BJ (cell line): Measurements from ENCODE around the gene DPT. TPM values are rescaled to one million over a fixed set of nuclear protein-coding genes. Genes with fewer than 3 reads are reported as not detected.

Experiments used
- CTCF ChIA-PET: fragments of 350-600 bp; formaldehyde crosslinking; extraction: SDS; loops from one replicate; lab custom pipeline; 2021; ENCODE audit warnings: antibody characterized with exemption, inconsistent platforms; lab: Yijun Ruan, JAX
- POLR2A ChIA-PET: fragments of 300-600 bp; sonication (Branson Sonifier 250); formaldehyde crosslinking; extraction: SDS; loops from one replicate; lab custom pipeline; 2021; ENCODE audit warnings: antibody characterized with exemption; lab: Charles Lee
- DNase-seq: peaks from one replicate; pipeline ENCODE4 v3.0.0-alpha.2; 2011; ENCODE audit warnings: low read depth
- H3K27me3 ChIP-seq: 2 replicates; pipeline ENCODE4 v1.6.0; 2011; ENCODE audit warnings: low read length; ENCODE audit not compliant: control insufficient read depth, insufficient read depth
- H3K36me3 ChIP-seq: 2 replicates; pipeline ENCODE4 v1.5.1; 2011; ENCODE audit warnings: low read length; ENCODE audit not compliant: control insufficient read depth, insufficient read depth
- H3K4me3 ChIP-seq: 2 replicates; pipeline ENCODE4 v1.5.1; 2011; ENCODE audit warnings: low read depth, mild to moderate bottlenecking, control low read depth, low read length
- CTCF ChIP-seq: IDR thresholded peaks from 2 replicates; pipeline ENCODE4 v1.5.1; 2011; ENCODE audit warnings: low read depth, mild to moderate bottlenecking, control low read depth, inconsistent platforms, low read length, moderate library complexity; ENCODE audit not compliant: insufficient read depth
- polyA plus RNA-seq: library from polyadenylated mRNA; depleted of rRNA; stranded (reverse); fragments of >200 nt; gene quantifications from 2 replicates; pipeline ENCODE4 v1.2.3, GENCODE V29; 2011

Gene DPT
- polyA plus RNA-seq, 1 experiment: 0.13 TPM

DNA sequence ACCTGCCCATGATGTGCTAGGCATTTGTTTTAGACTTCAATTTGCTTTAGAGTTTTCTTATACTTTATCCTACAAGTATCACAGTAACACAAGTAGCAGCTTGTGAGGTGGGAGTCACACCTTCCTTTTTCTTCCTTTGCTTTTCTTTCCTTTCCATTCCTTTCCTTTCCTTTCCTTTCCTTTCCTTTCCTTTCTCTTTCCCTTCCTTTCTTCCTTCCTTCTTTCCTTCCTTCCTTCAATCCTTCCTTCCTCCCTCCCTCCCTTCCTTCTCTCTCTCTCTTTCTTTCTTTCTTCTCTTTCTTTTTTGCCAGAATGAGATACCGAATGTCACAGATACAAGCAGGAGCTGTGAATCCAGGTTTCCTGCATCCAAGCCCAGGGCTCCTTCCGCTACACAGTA, 3.9 kb downstream of the DPT start:
- ChIA-PET POLR2A (no interaction called here), CTCF (interaction anchor here (1.0 kb wide), 1 partner anchor 9 kb away, joined by 3 read pairs; no protein-coding TSS in a partner anchor)
- no peak for DNase-seq
- Histone ChIP-seq H3K27me3 (peaks cover 1% of the 10 kb centered on the region; the same call in 1 of the 2 replicates), H3K4me3 (no peak overlapping the region), H3K36me3 (no peaks in the 10 kb centered on the region)
- no peak for TF ChIP-seq CTCF

DNA sequence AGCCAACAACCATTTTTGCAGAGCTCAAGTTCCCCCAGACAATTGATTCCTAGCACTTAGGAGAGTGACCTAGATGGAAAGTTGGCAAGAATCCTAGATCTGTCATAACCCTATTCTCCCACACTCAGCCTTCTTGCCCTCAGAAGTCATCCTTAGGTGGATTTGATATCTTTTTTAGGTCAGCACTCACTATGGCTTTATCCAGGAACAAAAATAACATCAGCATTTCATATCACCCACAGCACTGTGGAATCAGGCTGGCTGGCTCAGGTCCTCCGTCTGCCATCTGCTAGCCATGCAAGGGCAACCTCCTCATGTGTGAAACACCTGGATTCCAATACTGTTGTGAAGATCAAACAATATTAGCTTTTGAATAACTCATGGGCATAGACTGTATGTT, 6.0 kb downstream of the DPT start:
- ChIA-PET CTCF (no interaction called here), POLR2A (no interaction called here)
- Histone ChIP-seq H3K4me3 (no peak overlapping the region), H3K27me3 (peaks cover 1% of the 10 kb centered on the region), H3K36me3 (no peaks in the 10 kb centered on the region)
- no peak for DNase-seq
- TF ChIP-seq CTCF: no peak

DNA sequence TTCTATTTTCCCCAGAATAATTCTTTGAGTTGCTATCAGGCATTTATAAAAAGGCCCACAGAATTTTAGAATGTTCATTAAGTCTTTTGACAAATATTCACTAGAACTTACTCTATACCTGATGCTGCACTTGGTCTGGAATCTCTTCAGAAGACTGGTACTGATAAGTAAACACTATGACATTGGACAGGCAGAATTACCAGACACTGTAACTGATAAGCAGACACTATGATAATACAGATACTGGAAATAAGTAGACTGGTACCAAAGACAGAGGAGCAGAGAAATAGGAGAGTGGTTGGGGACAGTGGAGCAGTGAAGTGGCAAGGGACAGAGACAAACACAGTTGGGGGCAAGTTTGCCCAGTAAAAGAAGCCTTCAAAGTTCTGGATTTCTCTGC, 8.2 kb downstream of the DPT start:
- no peak for TF ChIP-seq CTCF
- DNase-seq: no peak
- Histone ChIP-seq H3K36me3 (no peaks in the 10 kb centered on the region), H3K4me3 (no peak overlapping the region), H3K27me3 (peaks cover 1% of the 10 kb centered on the region)
- ChIA-PET POLR2A (no interaction called here), CTCF (no interaction called here)

- CTCF ChIA-PET: no interaction called here
- TF ChIP-seq CTCF: no peak
- Histone ChIP-seq H3K27me3 (peaks cover 3% of the 10 kb centered on the region), H3K36me3 (no peaks in the 10 kb centered on the region), H3K4me3 (no peak overlapping the region)
- POLR2A ChIA-PET: no interaction called here
- no peak for DNase-seq
Measured at GRCh38 chr1:168719306-168720111, 9.5 kb downstream of the DPT start.

- H3K4me3 ChIP-seq: no peak overlapping the region
- CTCF ChIA-PET: interaction anchor here (0.8 kb wide), 1 partner anchor 10 kb away, joined by 3 read pairs; the partner anchor contains the start of gene DPT
- no peak for TF ChIP-seq CTCF
- H3K27me3 ChIP-seq: peaks cover 3% of the 10 kb centered on the region
- POLR2A ChIA-PET: no interaction called here
- H3K36me3 ChIP-seq: no peaks in the 10 kb centered on the region
- no peak for DNase-seq
Measured at GRCh38 chr1:168717906-168718891, 10.8 kb downstream of the DPT start.
